ENCODE results near the gene TAL1.
"Not testable (repeated sequence)": the region's sequence is repeated elsewhere in the genome, so short reads cannot be mapped to it uniquely, and the experiment has no call there.

TAL1 gene

DNA sequence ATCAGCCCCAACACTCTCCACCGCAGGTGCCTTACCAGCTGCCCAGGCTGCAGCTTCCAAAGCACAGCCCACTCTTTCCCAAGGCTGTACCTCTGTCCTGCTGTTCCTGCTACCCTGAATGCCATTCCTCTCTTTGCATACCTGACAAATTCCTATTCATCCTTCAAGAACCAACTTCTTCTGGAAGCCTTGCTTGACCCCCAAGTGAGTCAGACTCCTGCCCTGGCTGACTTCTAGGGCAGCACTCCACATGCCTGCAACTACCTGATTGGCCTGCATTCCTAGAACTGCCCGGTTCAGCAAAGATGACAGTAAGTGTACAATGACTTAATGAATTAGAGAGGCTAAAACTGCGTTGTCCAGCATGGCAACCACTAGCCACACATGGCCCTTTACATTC, 21.4 kb downstream of the TAL1 start:
- no peak for DNase-seq

DNA sequence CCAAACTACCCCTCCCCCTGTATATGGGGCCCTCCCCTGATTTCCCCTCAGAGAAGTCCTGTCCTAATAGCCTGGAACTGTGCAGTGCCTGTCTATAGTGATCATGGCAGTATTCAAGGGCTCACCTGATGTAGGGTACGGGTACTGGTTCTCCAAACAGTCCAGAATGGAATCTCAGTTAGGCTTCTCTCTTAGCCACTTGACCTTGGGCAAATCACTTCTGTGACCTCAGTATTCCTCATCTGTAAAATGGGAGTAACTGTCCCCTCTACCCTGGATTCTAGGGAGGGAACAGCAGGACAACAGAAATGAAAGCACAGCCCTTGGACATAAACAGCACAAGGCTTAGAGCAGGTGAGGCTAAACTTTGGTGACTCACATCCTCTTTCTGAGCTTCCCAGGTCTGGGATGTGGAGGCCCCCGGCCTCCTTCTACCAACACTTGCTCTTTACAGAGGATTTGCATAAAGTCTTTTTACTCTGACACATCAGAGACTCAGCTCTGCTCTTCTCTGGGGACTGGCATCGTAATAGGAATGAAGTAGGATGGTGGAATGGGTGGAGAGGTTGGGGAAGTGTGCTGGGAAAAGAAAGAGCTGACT, 22.2 kb downstream of the TAL1 start:
- DNase-seq: no peak

DNA sequence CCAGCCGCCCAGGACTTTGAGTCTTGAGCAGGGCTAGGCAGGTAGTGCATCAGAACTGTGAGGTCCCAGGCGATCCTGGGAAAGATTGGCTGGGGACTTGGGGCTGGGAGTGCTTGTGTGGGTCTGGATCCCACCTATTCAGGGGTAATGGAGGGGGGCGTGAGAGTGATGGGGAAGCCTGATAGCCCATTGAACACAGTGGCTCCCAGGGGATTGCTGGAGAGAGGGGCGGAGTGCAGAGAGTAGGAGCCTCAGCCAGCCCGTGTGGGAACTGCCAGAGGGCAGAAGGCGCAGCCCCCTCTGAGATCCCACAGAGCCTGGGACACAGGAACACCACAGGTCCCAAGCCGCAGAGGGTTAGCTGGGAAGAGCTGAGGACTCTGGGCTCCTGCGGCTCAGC, 22.9 kb downstream of the TAL1 start:
- DNase-seq: no peak

DNA sequence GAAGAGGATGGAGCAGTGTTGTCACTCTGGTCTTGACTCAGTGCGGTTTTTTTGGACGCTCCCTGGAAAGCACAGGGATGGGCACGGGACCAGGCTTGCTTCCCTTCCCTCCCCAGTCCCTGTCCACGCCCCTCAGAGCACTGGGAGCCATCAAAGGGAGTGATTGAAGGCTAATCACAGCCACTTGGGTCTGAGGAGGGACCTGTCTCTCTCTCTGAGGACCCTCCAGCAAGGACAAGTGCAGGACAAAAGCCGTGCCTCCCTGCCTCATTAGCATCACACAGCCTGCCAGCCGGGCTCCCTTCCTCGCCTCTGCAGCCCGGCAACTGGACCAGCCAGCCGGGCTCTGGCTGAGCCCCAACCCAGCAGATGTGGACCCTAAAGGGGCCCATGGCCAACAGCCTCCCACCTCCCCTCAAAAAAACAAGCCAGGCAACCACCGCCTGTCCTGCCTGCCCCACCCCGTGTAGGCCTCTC, 23.6 kb downstream of the TAL1 start:
- no peak for DNase-seq

DNA sequence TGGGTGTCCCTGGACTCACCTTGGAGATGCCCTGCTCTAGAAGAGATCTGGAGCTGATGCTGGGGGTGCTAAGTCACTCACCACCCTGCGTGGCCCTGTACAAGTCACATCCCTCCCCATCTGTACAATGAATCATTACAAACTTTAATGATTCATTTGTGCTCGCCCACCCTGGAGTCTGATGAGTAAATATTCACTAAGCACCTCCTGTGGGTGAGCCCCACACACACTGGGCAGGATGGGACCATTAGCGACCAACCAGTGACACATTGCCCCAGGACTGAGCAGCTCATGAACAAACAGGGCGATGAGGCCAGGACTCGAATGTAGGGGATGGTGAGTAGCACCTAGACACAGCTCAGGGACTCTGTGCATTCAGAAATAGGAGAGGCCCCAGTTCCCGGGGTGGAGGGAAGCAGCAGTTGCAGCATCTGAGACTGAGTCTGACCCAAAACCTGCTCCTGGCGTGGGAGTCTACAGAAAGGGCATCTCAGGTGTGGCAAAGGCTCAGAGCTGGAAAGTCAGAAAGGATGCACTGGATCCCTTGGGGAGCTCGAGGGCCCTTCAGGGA, 24.1 kb downstream of the TAL1 start:
- DNase-seq: peak; percentile 22

DNA sequence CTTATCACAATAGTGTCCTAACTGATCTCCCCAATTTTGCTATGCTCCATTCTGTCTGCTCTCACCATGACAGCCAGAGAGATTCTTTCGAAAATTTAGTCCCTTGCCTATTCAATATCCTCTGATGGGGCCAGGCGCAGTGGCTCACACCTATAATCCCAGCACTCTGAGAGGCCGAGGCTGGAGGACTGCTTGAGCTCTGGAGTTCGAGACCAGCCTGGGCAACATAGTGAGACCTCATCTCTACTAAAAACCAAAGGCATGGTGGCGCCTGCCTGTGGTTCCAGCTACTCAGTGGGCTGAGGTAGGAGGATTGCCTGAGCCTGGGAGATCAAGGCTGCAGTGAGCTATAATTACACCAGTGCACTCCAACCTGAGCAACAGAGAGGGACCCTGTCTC, 26.1 kb downstream of the TAL1 start:
- no peak for DNase-seq

DNA sequence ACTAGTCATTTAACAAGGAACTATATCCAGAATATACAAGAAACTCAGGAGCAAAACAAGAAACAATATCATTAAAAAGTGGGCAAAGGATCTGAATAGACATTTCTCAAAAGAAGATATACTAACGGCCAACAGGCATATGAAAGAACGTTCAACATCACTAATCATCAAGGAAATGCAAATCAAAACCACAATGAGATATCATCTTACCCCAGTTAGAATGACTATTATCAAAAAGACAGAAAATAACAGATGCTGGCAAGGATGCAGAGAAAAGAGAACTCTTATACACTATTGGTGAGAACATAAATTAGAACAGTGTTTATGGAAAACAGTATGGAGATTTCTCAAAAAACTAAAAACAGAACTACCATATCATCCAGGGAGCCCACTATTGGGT, 28.5 kb downstream of the TAL1 start:
- not testable (repeated sequence) for DNase-seq

DNA sequence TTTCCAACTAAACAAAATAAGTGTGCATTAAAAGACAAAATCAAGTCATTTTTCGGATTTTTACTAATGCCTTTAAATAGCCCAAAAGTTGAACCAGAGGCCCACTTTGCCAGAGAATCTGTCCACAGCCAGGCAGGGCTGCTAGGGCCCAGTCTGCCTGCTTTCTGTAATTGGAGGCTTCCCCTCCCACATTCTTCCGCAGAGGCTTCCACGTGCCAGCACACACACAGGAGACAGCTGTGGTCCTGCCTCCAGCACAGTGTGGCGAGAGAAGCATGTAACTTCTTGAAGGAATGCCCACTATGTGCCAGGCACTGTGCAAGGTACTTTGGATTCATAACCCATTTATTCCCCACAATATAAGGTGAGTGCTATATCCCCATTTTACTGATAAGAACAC, 30.8 kb downstream of the TAL1 start:
- DNase-seq: no peak

DNA sequence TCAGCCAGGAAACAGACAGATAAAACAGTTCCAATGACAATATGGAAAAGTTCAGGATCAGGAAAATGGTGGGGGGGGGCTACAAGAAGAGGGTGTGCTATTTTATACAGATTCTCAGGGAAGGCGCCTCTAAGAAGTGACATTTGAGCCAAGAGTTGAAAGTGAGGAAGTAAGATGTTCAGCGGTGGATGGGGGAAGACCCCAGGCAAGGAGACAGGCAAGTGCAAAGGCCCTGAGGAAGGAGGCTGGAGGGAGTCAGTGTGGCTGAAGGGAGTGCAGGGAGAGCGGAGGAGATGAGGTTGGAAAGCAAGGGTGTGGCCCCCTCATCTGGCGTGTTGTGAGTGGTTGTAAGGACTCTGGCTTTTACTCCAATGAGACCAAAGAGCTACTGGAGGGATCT, 33.8 kb downstream of the TAL1 start:
- DNase-seq: no peak

DNA sequence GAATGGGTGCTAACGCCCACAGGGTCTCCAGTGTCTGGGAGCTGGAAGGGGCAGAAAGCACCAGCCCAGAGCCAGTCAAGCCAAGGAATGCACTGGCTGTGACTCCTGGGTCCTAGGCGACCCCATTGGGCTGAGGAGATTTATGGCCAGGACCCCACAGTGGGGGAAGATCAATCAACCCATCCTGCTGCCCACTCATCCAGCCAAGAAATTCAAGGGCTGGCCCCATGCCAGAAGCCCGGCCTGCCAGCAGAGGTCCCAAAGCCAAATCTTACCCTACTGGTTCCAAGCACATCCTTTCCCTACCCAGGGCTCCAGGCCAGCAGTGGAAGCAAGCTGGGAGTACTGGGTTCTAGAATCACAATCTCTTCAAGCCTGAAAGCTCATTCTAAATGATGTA, 35.4 kb downstream of the TAL1 start:
- DNase-seq: no peak

DNA sequence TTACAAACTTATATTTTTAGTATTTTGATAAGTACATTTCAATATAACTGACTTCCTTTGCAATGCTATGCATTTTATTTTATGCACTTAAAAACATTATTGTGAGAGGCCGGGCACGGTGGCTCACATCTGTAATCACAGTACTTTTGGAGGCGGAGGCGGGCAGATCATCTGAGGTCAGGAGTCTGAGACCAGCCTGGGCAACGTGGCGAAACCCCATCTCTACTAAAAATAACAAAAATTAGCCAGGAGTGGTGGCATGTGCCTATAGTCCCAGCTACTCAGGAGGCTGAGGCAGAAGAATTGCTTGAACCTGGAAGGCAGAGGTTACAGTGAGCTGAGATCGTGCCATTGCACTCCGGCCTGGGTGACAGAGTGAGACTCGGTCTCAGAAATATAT, 36.0 kb downstream of the TAL1 start:
- not testable (repeated sequence) for DNase-seq

DNA sequence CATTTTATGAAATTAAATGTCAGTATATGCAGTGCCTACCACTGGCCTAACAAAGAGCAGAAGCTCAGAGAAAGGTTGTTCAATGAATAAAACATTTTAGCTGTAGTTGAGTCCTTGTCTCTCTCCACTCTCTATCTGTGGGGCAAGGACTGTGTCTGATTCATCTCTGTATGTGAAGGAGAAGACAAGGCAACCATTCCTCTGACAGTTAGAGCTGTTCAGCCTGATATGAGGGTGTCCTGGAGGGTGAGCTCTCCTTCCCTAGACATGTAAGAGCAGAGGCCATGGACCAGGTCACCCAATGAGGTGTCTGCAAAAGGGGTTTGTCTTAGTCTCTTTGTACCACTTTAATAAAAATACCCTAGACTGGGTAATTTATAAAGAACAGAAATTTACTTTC, 37.7 kb downstream of the TAL1 start:
- no peak for DNase-seq

DNA sequence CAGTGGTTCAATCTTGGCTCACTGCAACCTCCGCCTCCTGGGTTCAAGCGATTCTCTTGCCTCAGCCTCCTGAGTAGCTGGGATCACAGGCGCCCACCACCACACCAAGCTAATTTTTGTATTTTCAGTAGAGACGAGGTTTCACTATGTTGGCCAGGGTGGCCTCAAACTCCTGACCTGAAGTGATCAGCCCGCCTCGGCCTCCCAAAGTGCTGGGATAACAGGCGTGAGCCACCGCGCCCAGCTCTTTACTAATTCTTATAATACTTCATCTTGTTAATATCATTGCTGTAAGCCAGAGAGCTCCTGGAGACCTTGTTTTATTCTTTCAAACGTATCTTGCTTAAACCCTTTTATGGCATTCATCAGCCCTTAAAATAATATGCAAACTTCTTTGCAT, 38.5 kb downstream of the TAL1 start:
- DNase-seq: not testable (repeated sequence)

DNA sequence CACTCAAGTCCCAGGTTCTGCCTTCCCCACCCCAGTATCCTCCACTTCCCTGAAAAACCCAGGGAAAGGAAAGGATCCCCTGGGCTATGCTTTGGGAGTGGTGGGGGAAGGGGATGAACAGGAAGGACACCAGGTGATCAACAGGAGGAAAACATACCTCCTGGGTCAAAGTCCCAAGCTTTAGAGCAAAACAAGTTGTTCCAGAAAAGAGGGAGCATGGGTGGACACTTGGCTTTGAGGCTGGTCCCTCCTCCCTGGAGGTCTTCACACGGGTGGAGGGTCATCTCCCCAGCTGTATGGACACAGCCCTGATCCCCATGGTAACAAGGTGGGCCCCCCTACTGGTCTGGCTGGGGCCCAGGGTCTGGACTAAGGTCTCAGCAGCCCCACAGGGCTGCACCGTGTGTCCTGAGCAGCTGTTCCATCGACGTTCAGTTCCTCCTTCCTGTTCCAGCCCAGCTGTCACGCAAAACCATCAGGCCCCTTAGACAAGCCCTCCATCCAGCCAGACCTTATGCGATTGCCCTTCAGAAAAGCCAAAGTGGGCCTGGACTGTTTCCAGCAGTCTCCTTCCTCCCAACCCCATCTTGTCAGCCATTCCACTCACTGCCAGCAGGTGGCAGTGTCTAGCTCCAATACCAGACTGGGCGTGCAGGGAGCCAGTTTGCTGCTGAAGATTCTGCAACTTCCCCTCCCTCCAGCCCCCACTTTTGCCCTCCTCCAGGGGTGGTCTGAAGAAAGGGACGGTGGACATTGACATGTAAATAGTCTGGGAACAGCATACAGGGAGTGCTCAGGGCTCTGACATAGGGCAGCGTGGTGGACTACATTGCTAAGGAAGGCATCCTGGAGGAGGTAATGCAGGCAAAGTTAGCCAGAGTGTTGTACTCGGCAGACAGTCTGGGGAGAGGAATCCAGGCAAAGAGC, 39.3 kb downstream of the TAL1 start:
- peak; percentile 61 for DNase-seq

DNA sequence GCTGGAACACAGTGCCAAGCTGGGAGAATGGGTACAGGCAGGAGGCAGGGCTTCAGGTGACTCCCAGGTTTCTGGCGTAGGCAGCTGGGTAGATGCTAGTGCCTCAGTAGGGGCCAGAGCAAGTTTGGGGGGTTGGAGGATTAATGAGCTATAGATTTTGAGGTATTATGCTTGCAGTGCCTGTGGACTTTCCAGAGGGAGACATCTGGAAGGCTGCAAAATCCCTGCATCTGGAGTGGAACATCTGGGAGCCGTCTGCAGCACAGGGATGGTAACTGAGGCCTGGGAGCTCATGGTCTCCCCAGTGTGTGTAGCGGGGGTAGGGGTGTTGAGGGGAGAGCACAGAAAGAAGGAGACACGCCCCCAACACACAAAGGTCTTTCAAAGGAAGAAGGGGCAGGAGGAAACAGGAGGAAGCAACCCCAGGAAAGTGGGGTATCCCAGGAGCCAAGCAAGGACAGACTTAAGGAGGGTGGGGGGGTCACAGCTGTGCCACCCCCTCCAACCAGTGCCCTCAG, 40.0 kb downstream of the TAL1 start:
- no peak for DNase-seq

DNA sequence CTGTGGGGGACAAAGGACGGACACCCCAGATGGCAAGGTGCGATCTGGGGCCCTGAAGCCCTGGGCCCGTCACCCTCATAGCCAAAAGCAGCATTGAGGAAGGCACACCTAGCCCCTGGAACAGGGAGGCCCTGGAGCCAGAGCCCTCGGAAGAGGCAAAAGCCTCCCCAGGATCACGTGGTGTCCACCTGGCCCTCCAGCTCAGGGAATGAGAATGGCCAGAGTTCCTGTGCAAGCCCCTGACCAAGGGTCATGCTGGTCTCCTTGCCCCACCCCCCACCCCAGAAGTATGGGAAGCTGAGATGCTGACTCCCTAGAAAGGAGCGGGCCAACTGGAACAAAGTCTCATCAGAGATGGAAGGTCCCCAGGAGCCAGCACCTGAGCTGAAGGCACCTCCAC, 41.2 kb downstream of the TAL1 start:
- DNase-seq: no peak

DNA sequence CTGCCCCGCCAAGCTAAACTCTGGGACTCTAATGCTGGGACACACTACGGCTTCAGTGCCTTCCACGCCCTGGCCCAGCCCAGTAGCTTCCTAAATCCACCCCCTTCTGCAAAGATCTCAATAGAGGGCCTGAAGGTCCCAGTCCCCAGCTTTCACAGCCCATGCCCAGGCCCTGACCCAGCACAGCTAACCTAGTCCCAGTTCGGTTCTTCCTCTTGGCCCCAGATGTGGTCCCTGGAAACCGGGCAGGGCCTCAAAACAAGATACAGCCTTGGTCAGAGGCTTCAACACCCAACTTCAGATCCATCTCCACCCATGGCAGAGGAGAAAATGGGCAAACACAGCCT, 41.5 kb downstream of the TAL1 start:
- DNase-seq: no peak

DNA sequence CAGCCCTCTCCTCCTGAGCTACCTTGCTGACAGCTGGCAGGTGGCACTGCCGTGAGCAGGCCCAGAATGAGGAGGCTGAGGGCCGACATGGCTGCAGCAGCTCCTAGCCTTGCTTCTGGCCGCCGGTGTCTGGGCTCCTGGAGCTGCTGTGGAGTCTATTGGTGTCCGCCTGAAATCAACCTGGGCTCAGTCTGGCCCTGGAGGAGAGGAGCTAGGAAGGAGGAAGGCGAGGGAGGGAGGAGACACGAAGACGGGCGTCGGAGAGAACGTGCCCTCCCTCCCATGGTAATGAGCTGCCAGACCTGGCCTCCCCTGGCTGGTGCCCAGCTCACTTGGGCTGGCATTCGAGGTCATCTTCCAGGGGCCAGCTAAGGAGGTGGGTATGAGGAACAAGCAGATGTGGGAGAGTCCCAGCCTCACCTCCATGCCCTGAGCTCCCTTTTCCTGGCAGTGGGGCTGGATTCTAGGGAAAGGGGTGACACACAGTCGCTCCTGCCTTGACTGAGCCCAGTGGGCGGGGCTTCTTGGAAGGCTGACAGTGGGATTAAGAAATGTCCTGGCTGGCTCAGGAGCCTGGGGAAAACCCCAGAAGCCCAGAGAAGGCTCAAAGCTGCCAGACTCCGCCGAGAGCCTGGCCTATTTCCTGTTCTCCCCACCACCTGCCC, 42.0 kb downstream of the TAL1 start, which contains the start of gene PDZK1IP1:
Gene PDZK1IP1, minus strand, starts transcription at position 193 of the 665 bp plus-strand sequence. Its CDS starts 104 bp downstream, at position 89.
- DNase-seq: peak; percentile 39

DNA sequence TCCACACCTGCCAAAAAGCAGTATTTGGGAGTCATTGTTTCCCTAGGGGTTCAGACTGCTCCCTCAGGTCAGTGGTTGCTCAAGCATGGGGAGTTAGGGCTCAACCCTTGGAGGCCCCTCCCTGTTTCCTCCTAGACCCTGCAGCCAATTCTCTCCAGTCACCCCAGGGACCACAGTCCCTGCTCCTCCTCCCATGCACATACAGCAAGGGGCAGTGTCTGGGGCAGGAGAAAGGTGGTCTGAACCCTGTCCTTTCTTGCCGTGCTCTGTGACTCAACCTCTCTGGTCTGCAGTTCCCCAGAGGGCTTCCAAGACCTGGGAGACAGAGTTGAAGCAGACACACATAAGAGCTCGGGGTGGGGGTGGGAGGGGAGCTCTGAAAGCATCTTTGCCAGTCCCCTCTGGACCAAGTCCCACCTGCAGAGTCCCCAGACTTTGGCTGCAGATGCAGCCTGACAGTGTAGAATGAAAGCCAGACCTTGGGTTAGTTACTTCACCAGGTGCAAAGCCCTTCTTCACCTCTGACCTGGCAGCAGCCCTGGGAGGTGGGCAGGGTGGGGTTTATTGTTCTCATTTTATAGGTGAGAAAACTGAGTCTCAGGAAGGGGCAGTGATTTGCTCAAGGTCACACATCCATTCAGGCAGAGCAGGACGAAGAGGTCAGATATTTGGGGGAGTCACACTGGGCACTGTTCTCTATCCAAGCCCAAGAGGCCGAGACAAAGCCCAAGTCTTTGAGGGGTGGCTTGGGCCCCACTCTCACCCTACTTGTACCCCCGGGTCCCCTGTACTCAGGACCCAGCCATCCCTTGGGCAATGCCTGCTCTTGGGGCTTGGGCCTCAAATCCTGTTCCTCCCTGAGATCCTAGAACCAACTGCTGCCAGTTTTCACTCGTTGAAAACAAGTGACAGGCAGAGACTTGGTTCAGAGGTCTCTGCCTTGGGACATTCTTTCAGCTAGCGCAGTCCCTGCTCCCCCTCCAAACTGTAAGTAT, 42.9 kb downstream of the TAL1 start:
- no peak for DNase-seq

DNA sequence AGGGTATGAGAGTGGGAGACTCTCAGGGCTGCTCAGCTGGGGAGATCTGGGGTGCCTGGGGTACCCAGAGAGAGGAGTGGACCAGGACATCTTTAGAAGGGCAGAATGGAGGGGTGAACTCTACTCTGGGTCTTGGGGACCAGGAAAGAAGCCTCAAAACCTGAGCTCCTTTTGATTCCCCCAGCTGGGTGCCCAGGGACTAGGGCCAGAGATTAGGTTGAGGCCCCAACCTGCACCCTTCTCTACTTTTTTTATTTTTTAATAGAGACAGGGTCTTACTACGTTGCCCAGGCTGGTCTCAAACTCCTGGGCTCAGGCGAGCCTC, 44.1 kb downstream of the TAL1 start:
- no peak for DNase-seq

DNA sequence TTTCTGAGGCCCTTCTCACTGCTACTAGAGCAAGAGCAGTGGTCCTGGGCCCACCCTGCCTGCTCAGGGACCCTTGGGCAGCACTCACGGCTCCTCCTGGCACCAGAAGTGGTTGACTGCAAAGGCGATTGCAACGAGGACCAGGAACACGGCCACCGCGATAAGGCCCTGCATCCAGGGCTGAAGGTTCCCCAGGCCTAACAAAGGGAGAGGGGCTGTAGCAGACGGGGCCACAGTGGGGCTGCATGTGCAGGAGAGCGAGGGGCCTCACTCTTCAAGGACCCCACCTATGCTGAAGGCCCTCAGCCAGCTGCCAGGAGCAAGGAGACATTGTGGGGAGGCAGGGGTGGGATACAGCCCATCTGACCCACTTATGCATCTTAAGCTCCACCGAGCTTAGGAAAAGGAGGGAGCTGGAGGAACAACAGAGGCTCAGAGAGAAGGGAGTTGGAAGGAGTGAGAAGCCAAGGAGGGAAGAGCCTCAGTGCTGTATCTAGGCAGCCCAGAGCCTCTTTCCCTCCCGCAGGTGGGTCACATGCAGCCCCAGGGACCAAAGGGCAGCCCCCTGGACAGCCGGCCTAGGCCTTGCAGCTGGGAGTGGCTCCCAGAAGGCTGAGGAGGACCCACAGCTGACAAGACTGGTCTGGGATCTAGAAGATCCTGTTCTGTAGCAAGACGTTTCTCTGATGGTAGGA, 44.6 kb downstream of the TAL1 start:
- DNase-seq: no peak
